Measurements from ENCODE around the gene PAX2.

The PAX2 gene

GRCh38 chr10:100799881-100800280 lies 54.5 kb downstream of the PAX2 start:
- DNase-seq: no peak

- no peak for DNase-seq
These were observed 55.5 kb downstream of the PAX2 start for GRCh38 chr10:100800931-100801330.

GRCh38 chr10:100802196-100802595 lies 56.8 kb downstream of the PAX2 start:
- no peak for DNase-seq

GRCh38 chr10:100802607-100803006 lies 57.2 kb downstream of the PAX2 start:
- no peak for DNase-seq

- DNase-seq: no peak
These were observed 58.1 kb downstream of the PAX2 start for GRCh38 chr10:100803492-100803891.

GRCh38 chr10:100803908-100804307 lies 58.5 kb downstream of the PAX2 start:
- DNase-seq: no peak

GRCh38 chr10:100805543-100806355 lies 60.4 kb downstream of the PAX2 start:
- no peak for DNase-seq

- DNase-seq: no peak
These were observed 60.9 kb downstream of the PAX2 start for GRCh38 chr10:100806356-100806645.

- DNase-seq: no peak
These were observed 62.0 kb downstream of the PAX2 start for GRCh38 chr10:100807241-100807951.

- DNase-seq: no peak
These were observed 63.5 kb downstream of the PAX2 start for GRCh38 chr10:100808876-100809275.

GRCh38 chr10:100810091-100810834 lies 64.9 kb downstream of the PAX2 start:
- DNase-seq: no peak

- DNase-seq: no peak
These were observed 65.4 kb downstream of the PAX2 start for GRCh38 chr10:100810835-100811116.

- no peak for DNase-seq
These were observed 65.9 kb downstream of the PAX2 start for GRCh38 chr10:100811261-100811660.

GRCh38 chr10:100811752-100812750 lies 66.7 kb downstream of the PAX2 start:
- no peak for DNase-seq

- DNase-seq: no peak
These were observed 67.6 kb downstream of the PAX2 start for GRCh38 chr10:100812978-100813377.

- no peak for DNase-seq
These were observed 69.5 kb downstream of the PAX2 start for GRCh38 chr10:100814751-100815474.

- DNase-seq: no peak
These were observed 71.3 kb downstream of the PAX2 start for GRCh38 chr10:100816671-100817070.

GRCh38 chr10:100817268-100817839 lies 72.0 kb downstream of the PAX2 start:
- DNase-seq: no peak

- no peak for DNase-seq
These were observed 74.0 kb downstream of the PAX2 start for GRCh38 chr10:100819424-100819823.

- DNase-seq: no peak
These were observed 77.8 kb downstream of the PAX2 start for GRCh38 chr10:100823194-100823593.

GRCh38 chr10:100824886-100825285 lies 79.5 kb downstream of the PAX2 start:
- DNase-seq: no peak
